ENCODE data around the gene MRPL38. TPM values are rescaled to one million over a fixed set of nuclear protein-coding genes. Genes with fewer than 3 reads are reported as not detected.

MRPL38 gene
- total RNA-seq, 4 donors from 2014 or later: 41.7 to 113 (median 50.2) TPM

GRCh38 chr17:75925103-75925502, 20.4 kb upstream of the MRPL38 start:
- 90% methylated on average over 7 of the region's 11 CpGs for WGBS
- Histone ChIP-seq H3K27me3 (no peaks in the 10 kb centered on the region), H3K9me3 (no peaks in the 10 kb centered on the region), H3K4me3 (no peak overlapping the region), H3K27ac (no peak overlapping the region), H3K36me3 (peaks cover 14% of the 10 kb centered on the region), H3K4me1 (peaks cover 17% of the 10 kb centered on the region)
- TF ChIP-seq POLR2AphosphoS5 (IDR thresholded peaks at IDR 0.05) (no peak), CTCF (IDR thresholded peaks at IDR 0.05) (no peak), EP300 (IDR thresholded peaks at IDR 0.05) (no peak), POLR2A (IDR thresholded peaks at IDR 0.05) (no peak)
- no peak for DNase-seq (ENCODE audit: low spot score in 2 of 2)

GRCh38 chr17:75922963-75923874, 18.5 kb upstream of the MRPL38 start:
- Histone ChIP-seq H3K36me3 (peaks cover 19% of the 10 kb centered on the region), H3K4me1 (peaks cover 17% of the 10 kb centered on the region)
- 68% methylated on average over 15 of the region's 19 CpGs for WGBS

GRCh38 chr17:75922173-75922961, 17.7 kb upstream of the MRPL38 start:
- Histone ChIP-seq H3K4me3 (no peak overlapping the region), H3K27me3 (no peaks in the 10 kb centered on the region), H3K9me3 (no peaks in the 10 kb centered on the region), H3K27ac (no peak overlapping the region), H3K36me3 (peaks cover 27% of the 10 kb centered on the region), H3K4me1 (peaks cover 12% of the 10 kb centered on the region)
- DNase-seq (ENCODE audit: low spot score in 2 of 2): no peak
- WGBS: 92% methylated on average over 14 of the region's 18 CpGs
- no peak for TF ChIP-seq POLR2A (IDR thresholded peaks at IDR 0.05)
- no peak for TF ChIP-seq CTCF (IDR thresholded peaks at IDR 0.05)
- no peak for TF ChIP-seq POLR2AphosphoS5 (IDR thresholded peaks at IDR 0.05)
- no peak for TF ChIP-seq EP300 (IDR thresholded peaks at IDR 0.05)

More at GRCh38 chr17:75922963-75923874, 18.5 kb upstream of the MRPL38 start:
- H3K4me3 ChIP-seq: no peak overlapping the region
- H3K9me3 ChIP-seq: no peaks in the 10 kb centered on the region
- no peak for TF ChIP-seq EP300 (IDR thresholded peaks at IDR 0.05)
- no peak for TF ChIP-seq CTCF (IDR thresholded peaks at IDR 0.05)
- no peak for TF ChIP-seq POLR2AphosphoS5 (IDR thresholded peaks at IDR 0.05)
- no peak for TF ChIP-seq POLR2A (IDR thresholded peaks at IDR 0.05)
- no peak for DNase-seq (ENCODE audit: low spot score in 2 of 2)
- H3K27me3 ChIP-seq: no peaks in the 10 kb centered on the region
- H3K27ac ChIP-seq: no peak overlapping the region

GRCh38 chr17:75921596-75921995, 16.9 kb upstream of the MRPL38 start:
- no peak for DNase-seq (ENCODE audit: low spot score in 2 of 2)
- TF ChIP-seq POLR2A (IDR thresholded peaks at IDR 0.05) (no peak), CTCF (IDR thresholded peaks at IDR 0.05) (no peak), POLR2AphosphoS5 (IDR thresholded peaks at IDR 0.05) (no peak), EP300 (IDR thresholded peaks at IDR 0.05) (no peak)
- H3K9me3 ChIP-seq: no peaks in the 10 kb centered on the region
- peaks cover 8% of the 10 kb centered on the region for H3K4me1 ChIP-seq
- no peaks in the 10 kb centered on the region for H3K27me3 ChIP-seq
- H3K36me3 ChIP-seq: peaks cover 29% of the 10 kb centered on the region
- H3K27ac ChIP-seq: no peak overlapping the region
- H3K4me3 ChIP-seq: no peak overlapping the region
- WGBS: 92% methylated on average over 8 of the region's 15 CpGs

All from suprapubic skin (tissue), 4 donors.